ENCODE measurements around the gene PRTN3.

DNA sequence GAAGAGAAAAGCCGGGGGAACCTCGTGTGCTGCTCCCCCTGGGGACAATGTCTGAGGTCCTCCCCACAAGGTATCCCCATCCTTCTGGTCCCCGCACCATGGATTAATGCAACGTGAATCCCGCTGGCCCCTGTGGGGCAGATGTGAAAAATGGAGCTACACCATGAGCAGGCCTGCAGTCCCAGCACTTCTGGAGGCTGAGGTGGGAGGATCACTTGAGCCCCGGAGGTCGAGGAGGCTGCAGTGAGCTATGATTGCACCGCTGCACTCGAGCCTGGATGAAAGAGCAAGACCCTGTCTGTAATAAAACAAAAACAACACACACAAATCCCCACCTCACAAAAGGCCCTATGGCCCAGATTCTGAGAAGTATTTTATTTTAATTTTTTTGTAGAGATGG, 17.5 kb downstream of the PRTN3 start:
- no peak for TF ChIP-seq FOXP2 (optimal IDR thresholded peaks at IDR 0.05; ENCODE audit: borderline replicate concordance, extremely low read depth, extremely low read length, insufficient read depth)
- no peak for TF ChIP-seq POLR2AphosphoS5 (IDR thresholded peaks at IDR 0.05; ENCODE audit: low read depth, low read length)
- TF ChIP-seq SIN3A (IDR thresholded peaks at IDR 0.05; ENCODE audit: borderline replicate concordance, insufficient read depth, low read length), result no peak
- TF ChIP-seq TAF1 (IDR thresholded peaks at IDR 0.05; ENCODE audit: borderline replicate concordance, insufficient read depth, low read length), result no peak
- TF ChIP-seq, protein P1, sequence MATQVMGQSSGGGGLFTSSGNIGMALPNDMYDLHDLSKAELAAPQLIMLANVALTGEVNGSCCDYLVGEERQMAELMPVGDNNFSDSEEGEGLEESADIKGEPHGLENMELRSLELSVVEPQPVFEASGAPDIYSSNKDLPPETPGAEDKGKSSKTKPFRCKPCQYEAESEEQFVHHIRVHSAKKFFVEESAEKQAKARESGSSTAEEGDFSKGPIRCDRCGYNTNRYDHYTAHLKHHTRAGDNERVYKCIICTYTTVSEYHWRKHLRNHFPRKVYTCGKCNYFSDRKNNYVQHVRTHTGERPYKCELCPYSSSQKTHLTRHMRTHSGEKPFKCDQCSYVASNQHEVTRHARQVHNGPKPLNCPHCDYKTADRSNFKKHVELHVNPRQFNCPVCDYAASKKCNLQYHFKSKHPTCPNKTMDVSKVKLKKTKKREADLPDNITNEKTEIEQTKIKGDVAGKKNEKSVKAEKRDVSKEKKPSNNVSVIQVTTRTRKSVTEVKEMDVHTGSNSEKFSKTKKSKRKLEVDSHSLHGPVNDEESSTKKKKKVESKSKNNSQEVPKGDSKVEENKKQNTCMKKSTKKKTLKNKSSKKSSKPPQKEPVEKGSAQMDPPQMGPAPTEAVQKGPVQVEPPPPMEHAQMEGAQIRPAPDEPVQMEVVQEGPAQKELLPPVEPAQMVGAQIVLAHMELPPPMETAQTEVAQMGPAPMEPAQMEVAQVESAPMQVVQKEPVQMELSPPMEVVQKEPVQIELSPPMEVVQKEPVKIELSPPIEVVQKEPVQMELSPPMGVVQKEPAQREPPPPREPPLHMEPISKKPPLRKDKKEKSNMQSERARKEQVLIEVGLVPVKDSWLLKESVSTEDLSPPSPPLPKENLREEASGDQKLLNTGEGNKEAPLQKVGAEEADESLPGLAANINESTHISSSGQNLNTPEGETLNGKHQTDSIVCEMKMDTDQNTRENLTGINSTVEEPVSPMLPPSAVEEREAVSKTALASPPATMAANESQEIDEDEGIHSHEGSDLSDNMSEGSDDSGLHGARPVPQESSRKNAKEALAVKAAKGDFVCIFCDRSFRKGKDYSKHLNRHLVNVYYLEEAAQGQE (IDR thresholded peaks at IDR 0.05; ENCODE audit: insufficient read depth in 1 of 2, low read depth in 2 of 2, low read length in 2 of 2), result no peak
